SK-N-SH (cell line): ENCODE data around the gene ANKS1B. TPM values are rescaled to one million over a fixed set of nuclear protein-coding genes. Genes with fewer than 3 reads are reported as not detected.

Experiments used
- CTCF ChIA-PET: fragments of 300-600, 350-600 bp; formaldehyde crosslinking; extraction: SDS; loops from one replicate; lab custom pipeline; 2021; lab: Yijun Ruan, JAX
- POLR2A ChIA-PET: fragments of 350-600 bp; sonication (Branson Sonifier 250); formaldehyde crosslinking; extraction: SDS; loops from one replicate; lab custom pipeline; 2020; ENCODE audit warnings: antibody characterized with exemption, inconsistent platforms; lab: Yijun Ruan, JAX
- DNase-seq: peaks from one replicate; pipeline ENCODE4 v3.0.0; 2012
- H2AFZ ChIP-seq: fragments of 200-600 bp; sonication (generic); 2 replicates; pipeline ENCODE4 v1.8.1; 2016; ENCODE audit warnings: antibody characterized with exemption, mild to moderate bottlenecking, low read depth
- H3F3A ChIP-seq: fragments of 200-600 bp; sonication (generic); replicated peaks from 2 replicates; pipeline ENCODE3; 2016; ENCODE audit warnings: antibody characterized with exemption, mild to moderate bottlenecking; ENCODE audit not compliant: insufficient read depth
- H3K27ac ChIP-seq, 2 experiments: fragments of 200-500 bp in 1 of 2; fragments of 200-600 bp in 1 of 2; sonication (Bioruptor generic) in 1 of 2; sonication (generic), shearing (Covaris generic) in 1 of 2; 2 replicates each; pipeline versions ENCODE4 v1.5.1 to v1.6.1; 2014 to 2016; ENCODE audit warnings: low read depth in 2 of 2, inconsistent platforms in 1 of 2, low read length in 1 of 2, mild to moderate bottlenecking in 1 of 2, mixed read lengths in 1 of 2
- H3K27me3 ChIP-seq: fragments of 200-600 bp; sonication (generic), shearing (Covaris generic); 2 replicates; pipeline ENCODE4 v1.6.1; 2016; ENCODE audit warnings: mixed run types; ENCODE audit not compliant: insufficient read depth
- H3K36me3 ChIP-seq, 2 experiments: fragments of 200-500 bp in 1 of 2; fragments of 200-600 bp in 1 of 2; sonication (Bioruptor generic) in 1 of 2; sonication (generic) in 1 of 2; replicated peaks in 1 of 2; 2 replicates each; pipeline versions ENCODE3 to v1.5.1; 2014 to 2016; ENCODE audit warnings: low read length in 1 of 2, mild to moderate bottlenecking in 1 of 2; ENCODE audit not compliant: insufficient read depth in 2 of 2, control insufficient read depth in 1 of 2
- H3K4me1 ChIP-seq, 2 experiments: fragments of 200-500 bp in 1 of 2; fragments of 200-600 bp in 1 of 2; sonication (Bioruptor generic) in 1 of 2; sonication (generic), shearing (Covaris generic) in 1 of 2; 2 replicates each; pipeline versions ENCODE4 v1.5.1 to v1.6.1; 2014 to 2016; ENCODE audit warnings: low read depth in 1 of 2, low read length in 1 of 2, mixed run types in 1 of 2; ENCODE audit not compliant: insufficient read depth in 2 of 2, control insufficient read depth in 1 of 2
- H3K4me2 ChIP-seq: fragments of 200-600 bp; sonication (generic), shearing (Covaris generic); 2 replicates; pipeline ENCODE4 v1.6.1; 2017; ENCODE audit warnings: mixed run types
- H3K4me3 ChIP-seq, 2 experiments: fragments of 200-500 bp in 1 of 2; fragments of 200-600 bp in 1 of 2; sonication (Bioruptor generic) in 1 of 2; sonication (generic), shearing (Covaris generic) in 1 of 2; 2 replicates each; pipeline versions ENCODE4 v1.5.1 to v1.8.1; 2014 to 2016; ENCODE audit warnings: low read depth in 2 of 2, inconsistent platforms in 1 of 2, low read length in 1 of 2, mild to moderate bottlenecking in 1 of 2, mixed read lengths in 1 of 2, moderate library complexity in 1 of 2
- H3K79me2 ChIP-seq: fragments of 200-600 bp; sonication (generic); 2 replicates; pipeline ENCODE4 v1.8.1; 2017; ENCODE audit warnings: mild to moderate bottlenecking; ENCODE audit not compliant: insufficient read depth
- H3K9ac ChIP-seq: fragments of 200-600 bp; sonication (generic); 2 replicates; pipeline ENCODE4 v1.6.1; 2017; ENCODE audit warnings: mixed run types
- H3K9me2 ChIP-seq: fragments of 200-600 bp; sonication (generic); 2 replicates; pipeline ENCODE4 v1.6.1; 2017; ENCODE audit warnings: mixed run types
- H3K9me3 ChIP-seq: fragments of 200-600 bp; sonication (generic); 2 replicates; pipeline ENCODE4 v1.6.1; 2017; ENCODE audit warnings: mixed run types, mild to moderate bottlenecking, moderate library complexity
- H4K20me1 ChIP-seq: fragments of 200-600 bp; sonication (generic); 2 replicates; pipeline ENCODE4 v1.6.1; 2017; ENCODE audit warnings: mild to moderate bottlenecking, mixed run types; ENCODE audit not compliant: insufficient read depth
- FOSL2 ChIP-seq: IDR thresholded peaks from 2 replicates; pipeline ENCODE4 v1.4.0; 2012; ENCODE audit warnings: low read depth, mild to moderate bottlenecking, moderate library complexity, borderline replicate concordance
- FOXM1 ChIP-seq: IDR thresholded peaks from 2 replicates; pipeline ENCODE4 v1.4.0; 2012; ENCODE audit warnings: low read depth, mild to moderate bottlenecking
- GATA2 ChIP-seq: sonication (generic); formaldehyde crosslinking; IDR thresholded peaks from 2 replicates; pipeline ENCODE4 v1.5.0; 2020; ENCODE audit warnings: mild to moderate bottlenecking, missing genetic modification reagents
- MEF2A ChIP-seq: IDR thresholded peaks from 2 replicates; pipeline ENCODE4 v1.4.0; 2012; ENCODE audit warnings: low read depth, borderline replicate concordance
- RAD21 ChIP-seq: IDR thresholded peaks from 2 replicates; pipeline ENCODE4 v1.6.1; 2012; ENCODE audit warnings: mild to moderate bottlenecking, low read length
- SIN3A ChIP-seq: IDR thresholded peaks from 2 replicates; pipeline ENCODE4 v1.6.1; 2012; ENCODE audit warnings: low read depth, mild to moderate bottlenecking, low read length, moderate library complexity, borderline replicate concordance
- SMC3 ChIP-seq: IDR thresholded peaks from 2 replicates; pipeline ENCODE4 v1.6.1; 2012; ENCODE audit warnings: low read depth, low read length, improper control_type of control experiment
- TAF1 ChIP-seq: IDR thresholded peaks from 2 replicates; pipeline ENCODE4 v1.6.1; 2012; ENCODE audit warnings: low read depth, mild to moderate bottlenecking, low read length, moderate library complexity, borderline replicate concordance
- TEAD4 ChIP-seq: IDR thresholded peaks from 2 replicates; pipeline ENCODE4 v1.4.0; 2012; ENCODE audit warnings: mild to moderate bottlenecking, borderline replicate concordance; ENCODE audit not compliant: insufficient read depth
- WGBS: methylation state at CpG from one replicate; pipeline ENCODE4 v1.1.6; 2017; ENCODE audit warnings: low lambda C conversion rate; 5-methylcytosine and 5-hydroxymethylcytosine counted together
- polyA plus RNA-seq, 3 experiments: library from polyadenylated mRNA; depleted of rRNA; stranded (reverse); fragments of >200 nt; gene quantifications; 2 replicates each; pipeline ENCODE4 v1.2.3, GENCODE V29; 2012
- TF ChIP-seq, protein P1 (sequence below): IDR thresholded peaks from 2 replicates; pipeline ENCODE4; 2012
- TF ChIP-seq, protein P2 (sequence below): fragments of 150-350 bp; IDR thresholded peaks from 2 replicates; pipeline ENCODE4 v1.6.1; 2017; ENCODE audit warnings: antibody characterized with exemption, low read length, low read depth, borderline replicate concordance
- TF ChIP-seq, protein P3 (sequence below): IDR thresholded peaks from 2 replicates; pipeline ENCODE4 v1.4.0; 2012; ENCODE audit warnings: low read depth, borderline replicate concordance
- TF ChIP-seq, protein P4 (sequence below): fragments of 200-600 bp; sonication (generic); IDR thresholded peaks from 2 replicates; pipeline ENCODE4 v1.6.1; 2017; ENCODE audit warnings: antibody characterized with exemption, mild to moderate bottlenecking, moderate library complexity

Gene ANKS1B
- polyA plus RNA-seq, 1 of the 3 experiments (the other 2 are of a cell fraction), result 1.8 TPM

DNA sequence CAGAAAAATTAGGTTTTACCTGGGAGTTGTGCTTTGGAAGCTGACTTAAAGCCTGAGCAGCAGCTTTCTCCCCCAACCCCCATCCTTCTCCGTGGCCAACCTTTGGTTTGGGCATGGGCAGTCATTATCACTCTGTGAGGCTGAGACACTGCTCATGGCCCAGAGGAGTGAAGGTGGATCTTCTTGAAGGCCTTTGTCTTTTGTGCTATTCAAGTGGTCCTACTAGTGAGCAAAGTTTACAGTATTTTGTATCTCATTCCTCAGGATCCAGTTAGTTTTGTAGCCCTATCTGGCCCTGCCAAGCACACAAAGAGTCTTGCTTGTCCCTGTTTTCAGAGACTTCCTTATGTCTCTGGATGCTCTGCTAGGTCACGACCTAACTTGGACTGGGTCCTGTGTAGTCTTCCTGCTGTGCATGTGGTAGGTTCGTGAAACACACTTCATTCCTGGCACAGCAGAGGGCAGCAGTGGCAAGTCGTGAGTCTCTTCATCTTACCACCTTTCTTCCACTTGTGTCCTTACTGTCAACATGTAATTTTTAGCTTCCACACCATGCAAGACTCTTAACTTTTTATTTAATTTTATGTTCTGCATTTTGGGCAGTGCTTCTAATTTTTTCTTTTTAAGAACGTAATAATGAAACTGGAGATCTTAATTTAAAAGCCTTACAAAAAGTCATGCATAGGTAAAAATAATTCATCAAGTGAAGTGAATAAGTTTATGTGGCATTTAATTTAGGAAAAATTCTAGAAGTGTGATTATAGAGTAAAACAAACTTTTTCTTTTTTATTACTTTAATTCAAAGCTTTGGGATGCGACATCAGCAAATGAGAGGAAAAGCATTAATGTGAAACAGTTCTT, 1285.9 kb downstream of the ANKS1B start:
- no peak overlapping the region for H2AFZ ChIP-seq
- 46% methylated on average over 6 of the region's 6 CpGs for WGBS
- CTCF ChIA-PET, result interaction anchor here (0.5 to 2.6 kb wide), 42 partner anchors 9 to 303 kb away, joined by 3 to 49 read pairs (median 4); no protein-coding TSS in a partner anchor

DNA sequence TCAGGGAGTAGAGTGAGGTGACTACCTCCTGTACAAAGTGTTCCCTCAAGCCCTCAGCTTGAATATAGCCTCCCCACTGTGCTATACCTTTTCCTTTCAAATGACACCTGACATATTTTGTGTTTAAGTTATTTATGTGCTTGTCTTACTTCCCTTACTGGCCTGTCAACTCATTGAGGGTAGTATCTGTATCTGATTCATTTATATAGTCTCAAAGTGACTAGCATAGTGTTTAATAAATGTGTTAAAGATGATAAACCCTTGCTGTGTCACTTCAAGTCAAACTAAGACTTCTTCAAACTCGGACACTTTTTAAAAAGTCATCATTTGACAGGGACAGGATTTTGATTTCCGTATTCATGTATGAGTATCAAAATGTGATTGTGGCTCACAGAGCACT, 1287.5 kb downstream of the ANKS1B start:
- ChIA-PET CTCF (interaction anchor here (0.8 to 2.5 kb wide), 3 partner anchors 12 to 302 kb away, joined by 3 to 10 read pairs (median 3); no protein-coding TSS in a partner anchor), POLR2A (no interaction called here)
- DNase-seq, result no peak
- TF ChIP-seq FOSL2 (no peak), FOXM1 (no peak), MEF2A (no peak), SIN3A (no peak), TAF1 (no peak), TEAD4 (no peak), GATA2 (CRISPR knock-in tag) (no peak)
- TF ChIP-seq, protein P1, sequence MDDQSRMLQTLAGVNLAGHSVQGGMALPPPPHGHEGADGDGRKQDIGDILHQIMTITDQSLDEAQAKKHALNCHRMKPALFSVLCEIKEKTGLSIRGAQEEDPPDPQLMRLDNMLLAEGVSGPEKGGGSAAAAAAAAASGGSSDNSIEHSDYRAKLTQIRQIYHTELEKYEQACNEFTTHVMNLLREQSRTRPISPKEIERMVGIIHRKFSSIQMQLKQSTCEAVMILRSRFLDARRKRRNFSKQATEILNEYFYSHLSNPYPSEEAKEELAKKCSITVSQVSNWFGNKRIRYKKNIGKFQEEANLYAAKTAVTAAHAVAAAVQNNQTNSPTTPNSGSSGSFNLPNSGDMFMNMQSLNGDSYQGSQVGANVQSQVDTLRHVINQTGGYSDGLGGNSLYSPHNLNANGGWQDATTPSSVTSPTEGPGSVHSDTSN, result no peak
- TF ChIP-seq, protein P2, sequence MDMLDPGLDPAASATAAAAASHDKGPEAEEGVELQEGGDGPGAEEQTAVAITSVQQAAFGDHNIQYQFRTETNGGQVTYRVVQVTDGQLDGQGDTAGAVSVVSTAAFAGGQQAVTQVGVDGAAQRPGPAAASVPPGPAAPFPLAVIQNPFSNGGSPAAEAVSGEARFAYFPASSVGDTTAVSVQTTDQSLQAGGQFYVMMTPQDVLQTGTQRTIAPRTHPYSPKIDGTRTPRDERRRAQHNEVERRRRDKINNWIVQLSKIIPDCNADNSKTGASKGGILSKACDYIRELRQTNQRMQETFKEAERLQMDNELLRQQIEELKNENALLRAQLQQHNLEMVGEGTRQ, result no peak
- TF ChIP-seq, protein P3, sequence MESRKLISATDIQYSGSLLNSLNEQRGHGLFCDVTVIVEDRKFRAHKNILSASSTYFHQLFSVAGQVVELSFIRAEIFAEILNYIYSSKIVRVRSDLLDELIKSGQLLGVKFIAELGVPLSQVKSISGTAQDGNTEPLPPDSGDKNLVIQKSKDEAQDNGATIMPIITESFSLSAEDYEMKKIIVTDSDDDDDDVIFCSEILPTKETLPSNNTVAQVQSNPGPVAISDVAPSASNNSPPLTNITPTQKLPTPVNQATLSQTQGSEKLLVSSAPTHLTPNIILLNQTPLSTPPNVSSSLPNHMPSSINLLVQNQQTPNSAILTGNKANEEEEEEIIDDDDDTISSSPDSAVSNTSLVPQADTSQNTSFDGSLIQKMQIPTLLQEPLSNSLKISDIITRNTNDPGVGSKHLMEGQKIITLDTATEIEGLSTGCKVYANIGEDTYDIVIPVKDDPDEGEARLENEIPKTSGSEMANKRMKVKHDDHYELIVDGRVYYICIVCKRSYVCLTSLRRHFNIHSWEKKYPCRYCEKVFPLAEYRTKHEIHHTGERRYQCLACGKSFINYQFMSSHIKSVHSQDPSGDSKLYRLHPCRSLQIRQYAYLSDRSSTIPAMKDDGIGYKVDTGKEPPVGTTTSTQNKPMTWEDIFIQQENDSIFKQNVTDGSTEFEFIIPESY, result no peak
- H3K36me3 ChIP-seq, result peaks cover 10 to 59% of the 10 kb centered on the region in 2 experiments
- H3K79me2 ChIP-seq, result no peaks in the 10 kb centered on the region
- no peak overlapping the region for H3K9ac ChIP-seq
- no peaks in the 10 kb centered on the region for H4K20me1 ChIP-seq
- no peaks in the 10 kb centered on the region for H3K27me3 ChIP-seq
- WGBS, result 98% methylated on average over 2 of the region's 2 CpGs
- no peak overlapping the region for H3K4me3 ChIP-seq
- H3K4me2 ChIP-seq, result no peak overlapping the region
- peaks cover 16% of the 10 kb centered on the region for H3F3A ChIP-seq
- no peak overlapping the region for H2AFZ ChIP-seq
- H3K9me2 ChIP-seq, result no peaks in the 10 kb centered on the region
- H3K9me3 ChIP-seq, result 0 out of 2 replicates have a peak, but pooled peaks cover 3% of the 10 kb centered on the region
- peaks cover 0 to 3% of the 10 kb centered on the region in 2 experiments; a peak in 2 of 4 replicates for H3K4me1 ChIP-seq
- no peak overlapping the region for H3K27ac ChIP-seq

More for the DNA sequence above, 1285.9 kb downstream of the ANKS1B start:
- Histone ChIP-seq H3K27ac (no peak overlapping the region), H3K9ac (no peak overlapping the region), H4K20me1 (no peaks in the 10 kb centered on the region), H3K9me2 (no peaks in the 10 kb centered on the region), H3K36me3 (peaks cover 15 to 47% of the 10 kb centered on the region in 2 experiments), H3K4me2 (no peak overlapping the region), H3F3A (peaks cover 11% of the 10 kb centered on the region), H3K4me3 (no peak overlapping the region), H3K4me1 (peaks cover 0 to 3% of the 10 kb centered on the region in 2 experiments; a peak in 2 of 4 replicates), H3K9me3 (0 out of 2 replicates have a peak, but pooled peaks cover 3% of the 10 kb centered on the region), H3K79me2 (no peaks in the 10 kb centered on the region), H3K27me3 (no peaks in the 10 kb centered on the region)
- TF ChIP-seq RAD21, result peak; percentile 89
- no peak for TF ChIP-seq TAF1
- TF ChIP-seq SMC3, result peak; percentile 83
- TF ChIP-seq, protein P4, sequence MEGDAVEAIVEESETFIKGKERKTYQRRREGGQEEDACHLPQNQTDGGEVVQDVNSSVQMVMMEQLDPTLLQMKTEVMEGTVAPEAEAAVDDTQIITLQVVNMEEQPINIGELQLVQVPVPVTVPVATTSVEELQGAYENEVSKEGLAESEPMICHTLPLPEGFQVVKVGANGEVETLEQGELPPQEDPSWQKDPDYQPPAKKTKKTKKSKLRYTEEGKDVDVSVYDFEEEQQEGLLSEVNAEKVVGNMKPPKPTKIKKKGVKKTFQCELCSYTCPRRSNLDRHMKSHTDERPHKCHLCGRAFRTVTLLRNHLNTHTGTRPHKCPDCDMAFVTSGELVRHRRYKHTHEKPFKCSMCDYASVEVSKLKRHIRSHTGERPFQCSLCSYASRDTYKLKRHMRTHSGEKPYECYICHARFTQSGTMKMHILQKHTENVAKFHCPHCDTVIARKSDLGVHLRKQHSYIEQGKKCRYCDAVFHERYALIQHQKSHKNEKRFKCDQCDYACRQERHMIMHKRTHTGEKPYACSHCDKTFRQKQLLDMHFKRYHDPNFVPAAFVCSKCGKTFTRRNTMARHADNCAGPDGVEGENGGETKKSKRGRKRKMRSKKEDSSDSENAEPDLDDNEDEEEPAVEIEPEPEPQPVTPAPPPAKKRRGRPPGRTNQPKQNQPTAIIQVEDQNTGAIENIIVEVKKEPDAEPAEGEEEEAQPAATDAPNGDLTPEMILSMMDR, result peak; percentile 74
- POLR2A ChIA-PET, result no interaction called here
- DNase-seq, result peak; percentile 65
